Transverse colon (tissue), 4 donors: Measurements from ENCODE around the gene BANP.

Experiments used
- EP300 ChIP-seq: sonication (generic); formaldehyde crosslinking; IDR thresholded peaks from one replicate; pipeline ENCODE4 v1.6.1; 2017; ENCODE audit warnings: antibody characterized with exemption, low read depth
- POLR2A ChIP-seq: fragments of 450-650 bp; IDR thresholded peaks from one replicate; pipeline ENCODE4 v1.6.1; 2016; ENCODE audit warnings: antibody characterized with exemption, mild to moderate bottlenecking, moderate library complexity
- POLR2AphosphoS5 ChIP-seq, 3 donors: sonication (generic); formaldehyde crosslinking; IDR thresholded peaks; one replicate each; pipeline ENCODE4 v1.6.1; 2016; ENCODE audit warnings: antibody characterized with exemption in 3 of 3
- TF ChIP-seq, protein P1 (sequence below), 5 experiments: fragments of 200-600 bp in 3 of 5; fragments of 450-650 bp in 2 of 5; sonication (generic) in 3 of 5; IDR thresholded peaks; 1 replicate in 2 of 5; 2 replicates in 3 of 5; pipeline ENCODE4 v1.5.1; 2016 to 2017; ENCODE audit warnings: antibody characterized with exemption in 5 of 5, inconsistent platforms in 3 of 5, mild to moderate bottlenecking in 2 of 5, moderate library complexity in 1 of 5

GRCh38 chr16:88003736-88004135 is 52.5 kb downstream of the BANP start:
- TF ChIP-seq, protein P1, sequence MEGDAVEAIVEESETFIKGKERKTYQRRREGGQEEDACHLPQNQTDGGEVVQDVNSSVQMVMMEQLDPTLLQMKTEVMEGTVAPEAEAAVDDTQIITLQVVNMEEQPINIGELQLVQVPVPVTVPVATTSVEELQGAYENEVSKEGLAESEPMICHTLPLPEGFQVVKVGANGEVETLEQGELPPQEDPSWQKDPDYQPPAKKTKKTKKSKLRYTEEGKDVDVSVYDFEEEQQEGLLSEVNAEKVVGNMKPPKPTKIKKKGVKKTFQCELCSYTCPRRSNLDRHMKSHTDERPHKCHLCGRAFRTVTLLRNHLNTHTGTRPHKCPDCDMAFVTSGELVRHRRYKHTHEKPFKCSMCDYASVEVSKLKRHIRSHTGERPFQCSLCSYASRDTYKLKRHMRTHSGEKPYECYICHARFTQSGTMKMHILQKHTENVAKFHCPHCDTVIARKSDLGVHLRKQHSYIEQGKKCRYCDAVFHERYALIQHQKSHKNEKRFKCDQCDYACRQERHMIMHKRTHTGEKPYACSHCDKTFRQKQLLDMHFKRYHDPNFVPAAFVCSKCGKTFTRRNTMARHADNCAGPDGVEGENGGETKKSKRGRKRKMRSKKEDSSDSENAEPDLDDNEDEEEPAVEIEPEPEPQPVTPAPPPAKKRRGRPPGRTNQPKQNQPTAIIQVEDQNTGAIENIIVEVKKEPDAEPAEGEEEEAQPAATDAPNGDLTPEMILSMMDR (IDR thresholded peaks at IDR 0.05), result no peak
- no peak for TF ChIP-seq POLR2A
- TF ChIP-seq POLR2AphosphoS5 (IDR thresholded peaks at IDR 0.05), result no peak
- no peak for TF ChIP-seq EP300
